PC-9 (cell line): Measurements from ENCODE around the gene SFN.

Experiments
- EZH2 ChIP-seq: fragments of 200-600 bp; sonication (generic); IDR thresholded peaks from 2 replicates; pipeline ENCODE4 v1.8.0; 2017; ENCODE audit warnings: antibody characterized with exemption, low read depth
- TF ChIP-seq, protein P1 (sequence below): fragments of 200-600 bp; sonication (generic); conservative IDR thresholded peaks from 2 replicates; pipeline ENCODE4 v1.6.1; 2017; ENCODE audit warnings: mixed run types, antibody characterized with exemption, mild to moderate bottlenecking, moderate library complexity

DNA sequence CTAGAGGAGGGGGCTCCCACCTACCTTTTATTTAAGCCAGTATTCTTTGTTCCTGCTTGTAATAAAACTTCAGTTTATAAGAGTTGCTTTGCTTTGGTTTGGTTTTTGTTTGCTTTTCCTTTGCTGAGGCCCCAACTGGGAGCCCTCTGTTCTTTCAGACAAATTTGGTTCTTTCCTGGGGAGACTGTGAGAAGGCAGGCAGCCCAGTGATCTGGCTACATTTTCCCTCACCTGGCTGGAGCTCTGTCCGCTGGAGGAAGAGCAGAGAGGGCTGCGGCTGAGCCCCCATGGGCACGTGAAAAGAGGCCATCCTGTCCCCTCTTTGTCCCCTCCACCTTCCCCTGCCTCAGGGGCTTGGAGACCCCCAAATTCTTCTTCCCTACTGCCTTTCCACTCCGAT, 7.3 kb upstream of the SFN start:
- TF ChIP-seq, protein P1, sequence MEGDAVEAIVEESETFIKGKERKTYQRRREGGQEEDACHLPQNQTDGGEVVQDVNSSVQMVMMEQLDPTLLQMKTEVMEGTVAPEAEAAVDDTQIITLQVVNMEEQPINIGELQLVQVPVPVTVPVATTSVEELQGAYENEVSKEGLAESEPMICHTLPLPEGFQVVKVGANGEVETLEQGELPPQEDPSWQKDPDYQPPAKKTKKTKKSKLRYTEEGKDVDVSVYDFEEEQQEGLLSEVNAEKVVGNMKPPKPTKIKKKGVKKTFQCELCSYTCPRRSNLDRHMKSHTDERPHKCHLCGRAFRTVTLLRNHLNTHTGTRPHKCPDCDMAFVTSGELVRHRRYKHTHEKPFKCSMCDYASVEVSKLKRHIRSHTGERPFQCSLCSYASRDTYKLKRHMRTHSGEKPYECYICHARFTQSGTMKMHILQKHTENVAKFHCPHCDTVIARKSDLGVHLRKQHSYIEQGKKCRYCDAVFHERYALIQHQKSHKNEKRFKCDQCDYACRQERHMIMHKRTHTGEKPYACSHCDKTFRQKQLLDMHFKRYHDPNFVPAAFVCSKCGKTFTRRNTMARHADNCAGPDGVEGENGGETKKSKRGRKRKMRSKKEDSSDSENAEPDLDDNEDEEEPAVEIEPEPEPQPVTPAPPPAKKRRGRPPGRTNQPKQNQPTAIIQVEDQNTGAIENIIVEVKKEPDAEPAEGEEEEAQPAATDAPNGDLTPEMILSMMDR: no peak
- TF ChIP-seq EZH2: no peak
